ENCODE data around the gene CCPG1.
A peak's percentile ranks its signal among the peaks of the same experiment; 100 is the strongest.

CCPG1 gene

GRCh38 chr15:55318588-55319494 lies 89.3 kb downstream of the CCPG1 start, which contains the start of the genes PIGB and PIGBOS1:
Gene PIGB (plus strand): TSS chr15:55319222. CDS start chr15:55319251, 29 bp downstream.
Gene PIGBOS1 (minus strand): TSS chr15:55319123. CDS start chr15:55317792, 1,331 bp downstream.
- peak; percentile 76 for DNase-seq (ENCODE audit: low spot score)

Data from HuH-7 (cell line).